HEK293 (cell line): ENCODE data around the gene DPEP3.

Experiments
- CTCF ChIA-PET: fragments of 350-600 bp; formaldehyde crosslinking; extraction: SDS; loops from one replicate; lab custom pipeline; 2021; ENCODE audit warnings: antibody characterized with exemption; lab: Yijun Ruan, JAX
- POLR2A ChIA-PET: fragments of 300-600 bp; formaldehyde crosslinking; extraction: SDS; loops from one replicate; lab custom pipeline; 2020; ENCODE audit warnings: antibody characterized with exemption, inconsistent platforms; lab: Yijun Ruan, JAX
- H3K27ac ChIP-seq: fragments of 200-500 bp; sonication (Bioruptor generic); 2 replicates; pipeline ENCODE4 v1.5.1; 2014; ENCODE audit warnings: low read depth, low read length, control low read depth, inconsistent platforms; ENCODE audit errors: extremely low read depth
- H3K36me3 ChIP-seq, 2 experiments: fragments of 200-500 bp in 1 of 2; sonication (Bioruptor generic) in 1 of 2; 1 replicate in 1 of 2; 2 replicates in 1 of 2; pipeline ENCODE4 v1.5.1; 2014 to 2017; ENCODE audit warnings: inconsistent platforms in 2 of 2, low read length in 2 of 2; ENCODE audit not compliant: control insufficient read depth in 2 of 2, insufficient read depth in 1 of 2
- H3K4me1 ChIP-seq: fragments of 200-500 bp; sonication (Bioruptor generic); 2 replicates; pipeline ENCODE4 v1.5.1; 2014; ENCODE audit warnings: mild to moderate bottlenecking, low read length, inconsistent platforms; ENCODE audit not compliant: control insufficient read depth, insufficient read depth
- H3K4me3 ChIP-seq: 2 replicates; pipeline ENCODE4 v1.5.1; 2011; ENCODE audit warnings: low read depth, mild to moderate bottlenecking, control low read depth, low read length, moderate library complexity
- H3K9me3 ChIP-seq: fragments of 200-500 bp; sonication (Bioruptor generic); 2 replicates; pipeline ENCODE4 v1.5.1; 2014; ENCODE audit warnings: low read depth, low read length, inconsistent platforms; ENCODE audit not compliant: control insufficient read depth, insufficient read depth
- AEBP2 ChIP-seq: fragments of 450-650 bp; formaldehyde crosslinking; IDR thresholded peaks from 2 replicates; pipeline ENCODE4 v1.5.1; 2016; ENCODE audit warnings: missing biosample characterization, missing genetic modification characterization, borderline replicate concordance
- EGR2 ChIP-seq: fragments of 450-650 bp; formaldehyde crosslinking; IDR thresholded peaks from 2 replicates; pipeline ENCODE4 v1.5.1; 2016; ENCODE audit warnings: low read depth, missing biosample characterization, missing genetic modification characterization
- KLF16 ChIP-seq: fragments of 450-650 bp; formaldehyde crosslinking; IDR thresholded peaks from 2 replicates; pipeline ENCODE4 v1.5.1; 2017; ENCODE audit warnings: missing biosample characterization, missing genetic modification characterization
- KLF7 ChIP-seq: fragments of 450-650 bp; formaldehyde crosslinking; IDR thresholded peaks from 2 replicates; pipeline ENCODE4 v1.5.1; 2016; ENCODE audit warnings: missing biosample characterization, missing genetic modification characterization, borderline replicate concordance
- PRDM6 ChIP-seq: fragments of 450-650 bp; formaldehyde crosslinking; IDR thresholded peaks from 2 replicates; pipeline ENCODE4 v1.5.1; 2017; ENCODE audit warnings: missing biosample characterization, missing genetic modification characterization
- SP3 ChIP-seq: fragments of 450-650 bp; formaldehyde crosslinking; IDR thresholded peaks from 2 replicates; pipeline ENCODE4 v1.5.1; 2016; ENCODE audit warnings: missing biosample characterization, missing genetic modification characterization
- ZBTB44 ChIP-seq: fragments of 450-650 bp; IDR thresholded peaks from 2 replicates; pipeline ENCODE4 v1.5.1; 2018; ENCODE audit warnings: missing biosample characterization, mild to moderate bottlenecking, missing genetic modification characterization
- ZBTB7A ChIP-seq: fragments of 450-650 bp; formaldehyde crosslinking; IDR thresholded peaks from 2 replicates; pipeline ENCODE4 v1.5.1; 2016; ENCODE audit warnings: low read depth, missing biosample characterization, missing genetic modification characterization
- ZEB2 ChIP-seq: fragments of 450-650 bp; formaldehyde crosslinking; IDR thresholded peaks from 2 replicates; pipeline ENCODE4 v1.5.1; 2016; ENCODE audit warnings: missing biosample characterization, missing genetic modification characterization
- ZIC2 ChIP-seq: fragments of 450-650 bp; formaldehyde crosslinking; IDR thresholded peaks from 2 replicates; pipeline ENCODE4 v1.5.1; 2016; ENCODE audit warnings: missing biosample characterization, missing genetic modification characterization
- ZNF2 ChIP-seq: fragments of 450-650 bp; formaldehyde crosslinking; IDR thresholded peaks from 2 replicates; pipeline ENCODE4 v1.5.1; 2016; ENCODE audit warnings: missing biosample characterization, missing genetic modification characterization
- ZNF280D ChIP-seq: fragments of 450-650 bp; formaldehyde crosslinking; IDR thresholded peaks from 2 replicates; pipeline ENCODE4 v1.5.1; 2016; ENCODE audit warnings: missing biosample characterization, missing genetic modification characterization
- ZNF366 ChIP-seq: fragments of 450-650 bp; formaldehyde crosslinking; conservative IDR thresholded peaks from 2 replicates; pipeline ENCODE4 v1.5.1; 2016; ENCODE audit warnings: missing biosample characterization, missing genetic modification characterization
- ZNF514 ChIP-seq: fragments of 450-650 bp; formaldehyde crosslinking; IDR thresholded peaks from 2 replicates; pipeline ENCODE4 v1.5.1; 2016; ENCODE audit warnings: missing biosample characterization, missing genetic modification characterization
- ZNF571 ChIP-seq: fragments of 450-650 bp; formaldehyde crosslinking; IDR thresholded peaks from 2 replicates; pipeline ENCODE4 v1.5.0; 2017; ENCODE audit warnings: missing biosample characterization, missing genetic modification characterization
- ZNF621 ChIP-seq: fragments of 450-650 bp; formaldehyde crosslinking; IDR thresholded peaks from 2 replicates; pipeline ENCODE4 v1.5.1; 2017; ENCODE audit warnings: missing biosample characterization, missing genetic modification characterization
- ZNF654 ChIP-seq: fragments of 450-650 bp; formaldehyde crosslinking; IDR thresholded peaks from 2 replicates; pipeline ENCODE4 v1.5.1; 2016; ENCODE audit warnings: low read depth, missing biosample characterization, missing genetic modification characterization
- ZNF658 ChIP-seq: fragments of 450-650 bp; formaldehyde crosslinking; IDR thresholded peaks from 2 replicates; pipeline ENCODE4; 2016; ENCODE audit warnings: missing biosample characterization, missing genetic modification characterization
- ZNF660 ChIP-seq: fragments of 450-650 bp; IDR thresholded peaks from 2 replicates; pipeline ENCODE4 v1.5.1; 2018; ENCODE audit warnings: missing biosample characterization, mild to moderate bottlenecking, missing genetic modification characterization
- ZNF76 ChIP-seq: fragments of 450-650 bp; formaldehyde crosslinking; IDR thresholded peaks from 2 replicates; pipeline ENCODE4; 2016; ENCODE audit warnings: low read depth, missing biosample characterization, missing genetic modification characterization, borderline replicate concordance
- ZNF777 ChIP-seq: fragments of 450-650 bp; formaldehyde crosslinking; IDR thresholded peaks from 2 replicates; pipeline ENCODE4 v1.5.1; 2017; ENCODE audit warnings: missing biosample characterization, missing genetic modification characterization, borderline replicate concordance

Gene DPEP3

GRCh38 chr16:67993207-67994039, 13.1 kb upstream of the DPEP3 start (continued):
- TF ChIP-seq PRDM6 (tag by site-specific recombination) (no peak), ZNF366 (tag by site-specific recombination) (0 out of 2 replicates have a peak, but pooled peaks have one; percentile 13), ZNF76 (tag by site-specific recombination) (peak; percentile 25; the same call in 1 of the 2 replicates), EGR2 (peak; percentile 63), ZNF571 (no peak), KLF16 (peak; percentile 71), ZIC2 (tag by site-specific recombination) (peak; percentile 78), KLF7 (peak; percentile 72; the same call in 1 of the 2 replicates), ZNF658 (tag by site-specific recombination) (no peak), ZNF2 (tag by site-specific recombination) (0 out of 2 replicates have a peak, but pooled peaks have one; percentile 48), AEBP2 (tag by site-specific recombination) (no peak), ZBTB7A (tag by site-specific recombination) (0 out of 2 replicates have a peak, but pooled peaks have one; percentile 45), ZBTB44 (tag by site-specific recombination) (no peak), ZEB2 (tag by site-specific recombination) (0 out of 2 replicates have a peak, but pooled peaks have one; percentile 41)

- ChIA-PET CTCF (interaction anchor here (0.6 to 1.5 kb wide), 10 partner anchors 9 to 699 kb away, joined by 3 to 12 read pairs (median 4); partner anchors contain the start of gene DPEP3), POLR2A (no interaction called here)
- Histone ChIP-seq H3K4me1 (no peaks in the 10 kb centered on the region), H3K9me3 (no peaks in the 10 kb centered on the region), H3K36me3 (no peaks in the 10 kb centered on the region), H3K4me3 (no peak overlapping the region), H3K27ac (no peak overlapping the region)
- TF ChIP-seq SP3 (tag by site-specific recombination) (no peak), ZNF777 (0 out of 2 replicates have a peak, but pooled peaks have one; percentile 43)
Observed at GRCh38 chr16:67992661-67993206, 12.4 kb upstream of the DPEP3 start.

GRCh38 chr16:67990018-67990386, 9.7 kb upstream of the DPEP3 start:
- H3K4me3 ChIP-seq = no peak overlapping the region
- H3K4me1 ChIP-seq = no peaks in the 10 kb centered on the region
- no peaks in the 10 kb centered on the region for H3K36me3 ChIP-seq
- no peak overlapping the region for H3K27ac ChIP-seq
- POLR2A ChIA-PET = no interaction called here
- CTCF ChIA-PET = interaction anchor here (1.2 kb wide), 1 partner anchor 51 kb away, joined by 6 read pairs; no protein-coding TSS in a partner anchor
- H3K9me3 ChIP-seq = no peaks in the 10 kb centered on the region
- TF ChIP-seq ZNF280D (tag by site-specific recombination) (no peak), ZNF654 (tag by site-specific recombination) (no peak), ZNF777 (no peak), ZNF621 (tag by site-specific recombination) (no peak), ZNF660 (tag by site-specific recombination) (no peak), ZNF514 (tag by site-specific recombination) (no peak)
